GM12878 (cell line): ENCODE measurements around the gene UNG.

ENCODE experiments used
- DPF2 ChIP-seq: fragments of 450-650 bp; IDR thresholded peaks from 2 replicates; pipeline ENCODE4 v1.6.1; 2017; ENCODE audit warnings: mild to moderate bottlenecking
- FOXK2 ChIP-seq: fragments of 450-650 bp; IDR thresholded peaks from 2 replicates; pipeline ENCODE4 v1.6.1; 2017; ENCODE audit warnings: mild to moderate bottlenecking, moderate library complexity
- KAT2A ChIP-seq: conservative IDR thresholded peaks from 2 replicates; pipeline ENCODE4 v1.6.1; 2011; ENCODE audit warnings: low read depth, low read length; ENCODE audit not compliant: control insufficient read depth
- MXI1 ChIP-seq: fragments of 150-350 bp; IDR thresholded peaks from 2 replicates; pipeline ENCODE4 v1.6.1; 2011; ENCODE audit warnings: low read depth, mild to moderate bottlenecking, inconsistent platforms, low read length, improper control_type of control experiment
- NRF1 ChIP-seq: conservative IDR thresholded peaks from 2 replicates; pipeline ENCODE4 v1.6.1; 2011; ENCODE audit warnings: mild to moderate bottlenecking, low read depth, low read length, improper control_type of control experiment
- RAD21 ChIP-seq: IDR thresholded peaks from 2 replicates; pipeline ENCODE4 v1.6.1; 2011; ENCODE audit warnings: mild to moderate bottlenecking, low read depth, low read length, moderate library complexity; ENCODE audit not compliant: insufficient read depth
- RELA ChIP-seq: fragments of 450-650 bp; IDR thresholded peaks from 2 replicates; pipeline ENCODE4 v1.8.0; 2014; ENCODE audit warnings: borderline replicate concordance; ENCODE audit not compliant: partially characterized antibody
- SIN3A ChIP-seq: IDR thresholded peaks from 2 replicates; pipeline ENCODE4 v1.6.1; 2012; ENCODE audit warnings: low read depth, low read length, improper control_type of control experiment
- TF ChIP-seq, protein P1 (sequence below), 3 experiments: IDR thresholded peaks in 2 of 3; conservative IDR thresholded peaks in 1 of 3; 2 replicates each; pipeline ENCODE4 v1.5.1; 2011; ENCODE audit warnings: low read depth in 3 of 3, low read length in 3 of 3, mild to moderate bottlenecking in 3 of 3, control low read depth in 2 of 3, moderate library complexity in 2 of 3, inconsistent platforms in 1 of 3, mixed read lengths in 1 of 3; ENCODE audit not compliant: control insufficient read depth in 2 of 3, insufficient read depth in 1 of 3; ENCODE audit errors: extremely low read depth in 1 of 3

DNA sequence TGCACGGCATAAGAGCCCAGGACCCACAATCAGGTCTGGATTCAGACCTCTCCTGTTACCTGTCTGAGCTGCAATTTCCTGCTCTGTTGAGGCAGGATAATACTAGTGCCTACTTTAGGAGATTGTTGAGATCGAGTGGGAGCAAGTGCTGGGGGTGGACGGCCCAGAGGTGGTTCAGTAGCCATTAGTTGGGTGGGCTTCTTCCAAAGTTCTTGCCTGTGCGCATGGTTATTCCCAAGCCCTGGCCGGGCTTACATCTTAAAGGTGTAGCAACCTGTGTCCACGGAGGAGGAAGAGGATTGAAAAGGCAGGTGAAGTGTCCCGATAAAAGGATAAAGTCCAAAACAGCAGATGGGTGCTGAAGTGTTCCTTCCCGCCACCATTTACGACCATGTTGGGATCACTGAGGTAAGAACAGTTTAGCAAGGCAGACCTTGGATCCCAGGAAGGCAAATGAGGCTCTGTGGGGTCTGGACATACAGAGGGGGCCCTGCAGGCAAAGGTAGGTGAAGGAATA lies 52.8 kb downstream of the UNG start:
- TF ChIP-seq, protein P1, sequence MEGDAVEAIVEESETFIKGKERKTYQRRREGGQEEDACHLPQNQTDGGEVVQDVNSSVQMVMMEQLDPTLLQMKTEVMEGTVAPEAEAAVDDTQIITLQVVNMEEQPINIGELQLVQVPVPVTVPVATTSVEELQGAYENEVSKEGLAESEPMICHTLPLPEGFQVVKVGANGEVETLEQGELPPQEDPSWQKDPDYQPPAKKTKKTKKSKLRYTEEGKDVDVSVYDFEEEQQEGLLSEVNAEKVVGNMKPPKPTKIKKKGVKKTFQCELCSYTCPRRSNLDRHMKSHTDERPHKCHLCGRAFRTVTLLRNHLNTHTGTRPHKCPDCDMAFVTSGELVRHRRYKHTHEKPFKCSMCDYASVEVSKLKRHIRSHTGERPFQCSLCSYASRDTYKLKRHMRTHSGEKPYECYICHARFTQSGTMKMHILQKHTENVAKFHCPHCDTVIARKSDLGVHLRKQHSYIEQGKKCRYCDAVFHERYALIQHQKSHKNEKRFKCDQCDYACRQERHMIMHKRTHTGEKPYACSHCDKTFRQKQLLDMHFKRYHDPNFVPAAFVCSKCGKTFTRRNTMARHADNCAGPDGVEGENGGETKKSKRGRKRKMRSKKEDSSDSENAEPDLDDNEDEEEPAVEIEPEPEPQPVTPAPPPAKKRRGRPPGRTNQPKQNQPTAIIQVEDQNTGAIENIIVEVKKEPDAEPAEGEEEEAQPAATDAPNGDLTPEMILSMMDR (IDR thresholded peaks at IDR 0.05 in 2 of 3, conservative IDR thresholded peaks at IDR 0.05 in 1 of 3; ENCODE audit: control insufficient read depth in 2 of 3, extremely low read depth in 1 of 3, insufficient read depth in 1 of 3, low read depth in 3 of 3, low read length in 3 of 3) = no peak
- TF ChIP-seq KAT2A (no peak), MXI1 (no peak), RELA (no peak), FOXK2 (no peak), DPF2 (no peak), SIN3A (no peak), NRF1 (no peak), RAD21 (no peak)
